Lower lobe of right lung (tissue), 2 donors: ENCODE measurements around the gene SMURF1. TPM values are rescaled to one million over a fixed set of nuclear protein-coding genes. Genes with fewer than 3 reads are reported as not detected.

Experiments used
- ATAC-seq, 2 donors: fragments of 200-7000 bp; cut with Tn5 transposase; one replicate each; pipeline ENCODE4 v1.9.1; 2020 to 2022; ENCODE audit warnings: mild to moderate bottlenecking in 2 of 2, moderate library complexity in 2 of 2
- DNase-seq: peaks from one replicate; pipeline ENCODE4 v3.0.0-alpha.2; 2020
- H3K27ac ChIP-seq: fragments of 200-600 bp; one replicate; pipeline ENCODE4 v1.8.0; 2022
- H3K27me3 ChIP-seq: fragments of 200-600 bp; one replicate; pipeline ENCODE4 v1.8.0; 2022; ENCODE audit warnings: low read depth
- H3K36me3 ChIP-seq: fragments of 200-600 bp; one replicate; pipeline ENCODE4 v1.8.0; 2022; ENCODE audit warnings: mild to moderate bottlenecking
- H3K4me1 ChIP-seq: fragments of 200-600 bp; one replicate; pipeline ENCODE4 v1.8.0; 2022
- H3K4me3 ChIP-seq: fragments of 200-600 bp; one replicate; pipeline ENCODE4 v1.8.0; 2022; ENCODE audit warnings: mild to moderate bottlenecking
- H3K9me3 ChIP-seq: fragments of 200-600 bp; one replicate; pipeline ENCODE4 v1.8.0; 2022
- CTCF ChIP-seq: fragments of 200-600 bp; IDR thresholded peaks from one replicate; pipeline ENCODE4 v1.8.0; 2022; ENCODE audit warnings: antibody characterized with exemption, mild to moderate bottlenecking
- intact Hi-C: fragments of 100-400 bp; cut with DNase I; formaldehyde crosslinking; loops from one replicate; pipeline ENCODE4 v1.11.0; 2022
- total RNA-seq: library from RNA; stranded (reverse); fragmentation: NEBNext Ultra II Directional; extraction: Animal tissue kit (Norgen Biotek cat#: 25700); gene quantifications from one replicate; pipeline ENCODE4 v1.2.1, GENCODE V29; 2021
- donor health status: DM: no; HTN: yes; CAD: no; lungs with severe emphysema.

SMURF1 gene
- total RNA-seq, 1 donor from 2014 or later: 32.0 TPM

- DNase-seq (no peak), ATAC-seq (peak; percentile 57 to 62)
- intact Hi-C loops: no loop called here
- peaks cover 87% of the 10 kb centered on the region for H3K36me3 ChIP-seq
- H3K27ac ChIP-seq: no peak overlapping the region
- no peak overlapping the region for H3K4me3 ChIP-seq
- H3K4me1 ChIP-seq: peaks cover 10% of the 10 kb centered on the region
- H3K9me3 ChIP-seq: no peaks in the 10 kb centered on the region
- no peak for TF ChIP-seq CTCF
- no peaks in the 10 kb centered on the region for H3K27me3 ChIP-seq
Observed at GRCh38 chr7:99002148-99002826, 141.6 kb downstream of the SMURF1 start.

GRCh38 chr7:99001482-99002147 is 142.3 kb downstream of the SMURF1 start:
- H3K4me1 ChIP-seq: peaks cover 10% of the 10 kb centered on the region
- no peak overlapping the region for H3K27ac ChIP-seq
- intact Hi-C loops: no loop called here
- DNase-seq (no peak), ATAC-seq (no peak)
- H3K36me3 ChIP-seq: peaks cover 86% of the 10 kb centered on the region
- no peaks in the 10 kb centered on the region for H3K27me3 ChIP-seq
- no peaks in the 10 kb centered on the region for H3K9me3 ChIP-seq
- no peak for TF ChIP-seq CTCF
- H3K4me3 ChIP-seq: no peak overlapping the region

GRCh38 chr7:99000904-99001465 is 142.9 kb downstream of the SMURF1 start:
- no peaks in the 10 kb centered on the region for H3K9me3 ChIP-seq
- intact Hi-C loops: no loop called here
- no peak overlapping the region for H3K27ac ChIP-seq
- no peak for TF ChIP-seq CTCF
- H3K36me3 ChIP-seq: peaks cover 86% of the 10 kb centered on the region
- H3K4me3 ChIP-seq: no peak overlapping the region
- no peaks in the 10 kb centered on the region for H3K27me3 ChIP-seq
- DNase-seq: no peak
- peaks cover 10% of the 10 kb centered on the region for H3K4me1 ChIP-seq
- ATAC-seq: no peak

GRCh38 chr7:99000196-99000903 is 143.6 kb downstream of the SMURF1 start:
- no peaks in the 10 kb centered on the region for H3K9me3 ChIP-seq
- intact Hi-C loops: no loop called here
- peaks cover 10% of the 10 kb centered on the region for H3K4me1 ChIP-seq
- H3K27me3 ChIP-seq: no peaks in the 10 kb centered on the region
- no peak overlapping the region for H3K27ac ChIP-seq
- peaks cover 84% of the 10 kb centered on the region for H3K36me3 ChIP-seq
- no peak overlapping the region for H3K4me3 ChIP-seq
- TF ChIP-seq CTCF: no peak
- ATAC-seq (no peak), DNase-seq (no peak)

GRCh38 chr7:98998821-98999725 is 144.8 kb downstream of the SMURF1 start:
- H3K36me3 ChIP-seq: peaks cover 84% of the 10 kb centered on the region
- no peak overlapping the region for H3K4me3 ChIP-seq
- ATAC-seq (no peak), DNase-seq (no peak)
- no peaks in the 10 kb centered on the region for H3K9me3 ChIP-seq
- H3K27ac ChIP-seq: no peak overlapping the region
- H3K27me3 ChIP-seq: no peaks in the 10 kb centered on the region
- intact Hi-C loops: no loop called here
- no peak for TF ChIP-seq CTCF
- peaks cover 10% of the 10 kb centered on the region for H3K4me1 ChIP-seq
